Bone marrow (tissue), 2 donors: ENCODE results near the gene ZBTB16.
A peak's percentile ranks its signal among the peaks of the same experiment; 100 is the strongest.

ENCODE experiments used
- DNase-seq, 2 donors: peaks; one replicate each; lab custom pipeline; 2025; lab: John Stamatoyannopoulos, UW

The ZBTB16 gene

DNA sequence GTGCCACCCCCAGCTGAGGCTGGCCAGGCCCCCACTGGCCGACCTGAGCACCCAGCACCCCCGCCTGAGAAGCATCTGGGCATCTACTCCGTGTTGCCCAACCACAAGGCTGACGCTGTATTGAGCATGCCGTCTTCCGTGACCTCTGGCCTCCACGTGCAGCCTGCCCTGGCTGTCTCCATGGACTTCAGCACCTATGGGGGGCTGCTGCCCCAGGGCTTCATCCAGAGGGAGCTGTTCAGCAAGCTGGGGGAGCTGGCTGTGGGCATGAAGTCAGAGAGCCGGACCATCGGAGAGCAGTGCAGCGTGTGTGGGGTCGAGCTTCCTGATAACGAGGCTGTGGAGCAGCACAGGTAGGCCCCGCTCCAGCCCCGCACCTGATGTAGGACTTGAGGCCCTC lies 4.7 kb downstream of the ZBTB16 start:
- DNase-seq: no peak

DNA sequence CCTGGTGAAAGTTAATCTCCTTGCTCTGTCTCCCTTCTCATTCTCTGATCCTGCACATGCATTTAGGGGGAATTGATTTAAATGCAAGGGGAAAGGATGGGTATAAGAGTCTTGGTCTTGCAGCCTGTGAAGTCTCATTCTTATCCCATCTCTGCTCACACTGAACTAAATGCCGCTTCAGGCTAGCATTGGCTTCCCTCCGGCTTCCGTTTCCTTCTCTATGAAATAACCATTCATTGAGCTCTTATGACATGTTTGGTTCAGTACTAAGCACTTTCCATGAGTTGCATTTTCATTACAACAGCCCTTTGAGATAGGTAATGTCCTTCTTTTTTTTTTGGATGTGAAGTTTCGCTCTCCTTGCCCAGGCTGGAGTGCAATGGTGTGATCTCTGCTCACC lies 5.6 kb downstream of the ZBTB16 start:
- no peak for DNase-seq

DNA sequence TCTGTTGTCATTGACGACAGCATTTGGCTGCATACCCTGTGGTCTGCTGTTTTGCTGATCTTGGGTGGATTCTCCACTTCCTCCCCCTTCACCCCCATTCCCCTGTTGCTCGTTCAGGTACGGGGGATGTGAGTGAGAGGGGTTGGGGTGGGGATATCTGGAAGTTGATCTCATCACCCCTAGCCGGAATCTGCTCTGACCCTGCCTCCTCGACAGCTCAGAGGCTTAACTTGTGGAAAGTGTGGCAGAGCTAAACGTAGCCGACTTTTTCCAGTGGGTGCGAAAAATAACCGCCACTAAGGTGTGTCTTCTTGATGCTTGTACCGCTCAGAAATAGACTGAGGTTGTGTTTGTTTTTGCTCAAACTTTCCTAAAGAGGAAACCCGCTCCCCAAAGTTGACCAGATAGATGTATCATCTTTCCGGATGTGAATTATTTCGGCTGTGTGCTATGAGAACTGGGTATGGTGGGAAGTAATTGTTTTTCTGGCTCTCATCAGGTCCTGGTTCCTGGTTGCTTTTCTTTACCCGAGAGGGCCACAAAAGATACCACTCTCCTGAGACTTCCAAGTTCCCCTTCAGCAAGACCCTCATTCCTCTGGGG lies 6.6 kb downstream of the ZBTB16 start:
- no peak for DNase-seq

DNA sequence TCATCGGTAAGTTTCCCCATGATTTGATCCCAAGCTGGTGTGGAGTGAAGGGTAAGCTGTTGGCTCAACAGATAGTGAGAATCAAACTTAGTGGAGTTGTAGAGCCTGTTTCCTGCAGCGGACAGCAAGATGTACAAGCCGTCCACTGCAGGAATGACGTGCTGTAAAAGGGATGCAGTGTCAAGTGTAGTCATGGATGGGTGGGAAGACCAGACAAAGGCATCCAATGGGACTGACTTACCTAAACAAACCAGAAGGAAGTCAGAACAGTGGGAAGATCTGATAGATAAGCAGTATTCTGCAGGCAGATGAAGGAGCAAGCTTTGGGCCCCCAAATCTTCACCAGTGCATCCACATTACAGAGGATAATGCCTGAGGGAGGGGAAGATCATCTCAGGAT lies 8.8 kb downstream of the ZBTB16 start:
- DNase-seq: no peak

DNA sequence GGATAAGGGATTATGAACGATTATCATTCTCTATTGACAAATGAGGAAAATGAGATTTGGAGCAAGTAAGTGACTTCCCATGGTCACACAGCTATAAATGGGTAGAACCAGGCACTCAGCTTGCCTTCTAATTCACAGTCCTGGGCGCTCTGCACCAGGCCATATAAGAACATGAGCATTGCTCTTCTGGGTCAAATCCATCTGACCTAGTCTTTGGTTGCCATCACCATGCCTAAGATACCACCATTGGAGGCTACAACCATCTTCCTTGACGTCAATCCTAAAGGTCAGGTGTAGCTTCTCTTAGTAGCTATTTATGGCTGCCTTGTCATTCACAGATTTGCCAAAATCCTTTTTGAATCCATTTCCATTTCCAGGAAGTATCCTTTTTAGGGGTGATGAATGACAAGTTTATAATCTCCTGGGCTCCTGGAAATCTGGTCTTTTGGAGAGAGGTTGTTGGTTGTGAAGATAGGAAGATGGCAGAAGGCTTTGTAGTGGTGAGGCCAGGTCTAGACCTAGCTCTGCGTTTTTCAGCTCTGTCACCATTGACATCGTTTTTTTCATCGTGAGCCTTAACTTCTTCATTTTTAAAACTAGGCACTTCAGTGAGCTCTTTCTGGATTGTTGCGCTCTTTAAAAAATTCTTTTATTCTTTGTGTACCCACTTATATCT lies 11.1 kb downstream of the ZBTB16 start:
- no peak for DNase-seq

DNA sequence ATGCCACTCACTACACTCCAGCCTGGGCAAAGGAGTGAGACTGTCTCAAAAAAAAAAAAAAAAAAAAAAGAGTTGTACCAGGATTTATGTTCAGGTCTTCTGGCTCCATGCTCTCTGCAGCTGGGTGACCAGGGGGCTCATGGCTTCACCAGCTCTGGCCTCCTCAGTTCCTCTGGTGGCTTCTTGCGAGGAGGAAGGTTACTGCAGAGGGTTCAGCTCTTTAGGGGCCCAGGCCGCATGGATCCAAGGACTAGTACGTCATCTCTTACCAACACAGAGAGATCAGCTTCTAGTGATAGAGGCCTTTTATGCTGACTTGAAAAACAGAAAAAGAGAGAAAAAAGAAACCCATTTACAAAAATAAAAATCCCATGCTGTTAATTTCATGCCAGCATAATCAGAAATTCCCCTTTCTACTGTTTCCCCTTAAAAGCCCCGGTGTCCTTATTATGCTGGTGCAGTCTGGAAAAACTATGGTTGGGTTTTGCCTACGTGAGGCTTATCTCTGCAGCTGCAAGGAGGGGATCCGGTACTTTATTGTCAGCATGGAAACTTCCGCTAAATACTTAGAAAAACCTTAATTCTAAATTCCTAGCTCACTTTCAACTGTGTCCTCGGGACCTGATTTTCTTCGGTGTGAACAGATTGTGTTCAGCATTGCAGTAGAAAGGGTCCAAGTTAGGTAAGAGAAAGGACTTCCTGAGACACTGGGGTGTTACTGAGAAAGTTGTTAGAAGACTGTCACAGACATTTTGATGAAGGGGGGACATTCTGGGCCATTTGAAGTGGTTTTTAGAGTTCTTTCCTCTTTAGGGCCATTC lies 13.7 kb downstream of the ZBTB16 start:
- no peak for DNase-seq

DNA sequence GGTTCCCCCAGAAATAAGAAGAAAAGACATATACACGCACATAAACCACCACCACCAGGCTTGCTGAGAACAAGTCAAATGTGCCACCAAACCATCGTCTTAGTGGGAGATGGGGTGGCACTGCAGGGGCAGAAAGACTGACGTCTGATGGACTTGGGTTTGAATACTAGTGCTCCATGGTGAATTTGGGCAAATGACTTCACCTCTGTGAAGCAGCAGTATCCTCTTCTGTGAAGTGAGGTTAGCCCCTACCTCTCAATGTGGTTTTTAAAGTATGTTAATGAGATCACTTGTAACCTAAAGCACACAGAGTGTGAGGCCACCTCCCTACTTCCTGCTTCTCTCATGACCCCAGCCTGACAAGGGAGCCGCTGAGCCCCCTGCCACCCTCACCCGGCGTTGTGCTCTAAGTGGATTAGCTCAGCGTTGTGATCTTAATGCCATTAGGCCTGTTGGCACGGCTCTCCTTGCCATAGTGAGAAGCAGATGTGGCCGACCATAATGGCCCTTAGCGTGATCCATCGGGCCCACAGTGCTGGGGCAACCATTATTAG lies 14.4 kb downstream of the ZBTB16 start:
- no peak for DNase-seq

DNA sequence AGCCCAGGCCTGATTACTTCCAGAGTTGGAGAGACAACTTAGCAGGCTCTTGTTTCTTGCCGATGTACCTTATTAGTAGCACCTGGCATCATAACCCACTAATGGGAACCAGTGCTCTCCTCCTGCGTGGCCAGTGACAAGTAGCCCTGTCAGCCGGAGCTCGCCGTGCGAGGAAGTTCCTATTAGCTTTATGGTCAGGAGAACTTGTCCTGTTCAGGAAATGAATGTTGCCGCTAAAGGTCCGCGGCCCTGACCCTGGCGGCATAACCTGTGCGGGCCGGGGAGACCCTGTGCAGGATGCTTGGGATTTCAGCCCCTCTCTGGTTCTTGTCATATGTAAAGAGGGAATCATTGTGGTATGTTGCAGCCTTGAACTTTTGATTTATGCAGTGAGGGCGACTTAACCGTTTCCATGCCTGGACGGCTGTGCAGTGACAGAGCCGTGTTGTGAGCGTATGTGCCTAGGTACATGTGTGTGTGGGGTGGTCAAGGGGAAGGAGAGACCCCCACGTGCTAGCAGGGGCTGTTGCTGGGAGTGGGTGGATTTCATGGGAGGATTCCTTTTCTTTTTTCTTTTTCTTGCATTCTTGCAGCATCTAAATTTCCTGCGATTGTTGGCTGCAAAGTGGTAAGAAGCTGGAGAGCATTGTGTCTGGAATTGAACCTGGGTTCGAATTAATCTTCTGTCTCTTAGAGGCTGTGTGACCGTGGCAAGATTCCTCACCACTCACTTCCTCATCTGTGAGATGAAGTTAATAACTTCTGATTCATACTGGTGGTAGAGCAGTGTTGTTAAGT lies 15.2 kb downstream of the ZBTB16 start:
- DNase-seq: no peak

DNA sequence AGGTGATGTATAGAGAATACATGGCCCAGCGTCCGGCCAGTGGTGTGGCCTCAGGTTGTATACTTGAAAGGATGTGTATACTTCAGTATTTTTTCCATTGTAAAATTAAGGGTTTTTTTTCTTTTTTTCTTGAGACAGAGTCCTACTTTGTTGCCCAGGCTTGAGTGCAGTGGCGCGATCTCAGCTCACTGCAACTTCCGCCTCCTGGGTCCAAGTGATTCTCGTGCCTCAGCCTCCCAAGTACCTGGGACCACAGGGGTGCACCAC lies 15.8 kb downstream of the ZBTB16 start:
- DNase-seq: no peak

DNA sequence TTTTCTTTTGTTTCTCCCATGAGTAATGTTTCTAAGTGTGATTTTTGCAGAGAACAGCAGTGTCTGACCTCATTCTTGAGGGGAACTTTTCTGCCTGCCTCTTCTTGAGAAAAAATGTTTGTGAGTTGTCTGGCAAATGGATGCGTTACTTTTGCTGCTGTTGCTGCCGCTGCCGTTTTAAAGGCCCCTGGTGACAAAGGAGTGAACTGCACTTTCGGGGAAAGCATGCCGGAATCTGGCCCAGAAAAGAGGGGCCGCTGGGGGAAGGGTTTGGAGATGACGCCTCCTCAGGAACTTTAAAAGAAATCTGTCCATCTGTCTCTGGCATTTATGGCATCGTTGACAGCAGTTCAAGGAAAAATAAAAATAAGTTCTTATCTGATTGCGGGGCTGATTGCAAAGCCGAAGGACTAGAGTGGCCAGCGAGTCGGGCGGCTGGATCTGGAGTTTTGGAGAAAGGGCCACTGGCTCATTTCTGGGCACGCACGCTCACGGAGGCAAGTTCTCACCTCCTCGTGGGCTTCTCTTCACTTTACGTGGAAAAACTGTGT lies 16.5 kb downstream of the ZBTB16 start:
- no peak for DNase-seq

DNA sequence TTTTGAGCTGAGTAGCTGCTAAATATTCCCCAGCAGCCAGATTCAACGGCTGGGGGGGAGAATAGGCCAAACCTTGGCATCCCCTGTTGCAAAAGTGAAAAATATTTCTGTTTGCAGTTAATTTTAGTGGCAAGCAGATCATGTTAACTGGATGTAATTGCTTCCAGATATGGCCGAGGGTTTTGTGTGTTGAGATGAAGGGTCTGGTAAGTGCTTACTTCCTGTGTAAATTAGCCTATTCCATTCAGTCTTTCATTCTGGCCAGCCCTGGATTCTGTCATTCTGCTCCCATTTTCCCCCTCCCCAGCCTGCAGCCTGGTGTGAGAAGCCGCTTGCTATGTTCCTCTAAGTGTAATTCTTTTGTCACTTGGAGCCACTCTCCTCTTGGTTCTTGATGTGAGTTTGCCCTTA lies 17.4 kb downstream of the ZBTB16 start:
- DNase-seq: no peak

DNA sequence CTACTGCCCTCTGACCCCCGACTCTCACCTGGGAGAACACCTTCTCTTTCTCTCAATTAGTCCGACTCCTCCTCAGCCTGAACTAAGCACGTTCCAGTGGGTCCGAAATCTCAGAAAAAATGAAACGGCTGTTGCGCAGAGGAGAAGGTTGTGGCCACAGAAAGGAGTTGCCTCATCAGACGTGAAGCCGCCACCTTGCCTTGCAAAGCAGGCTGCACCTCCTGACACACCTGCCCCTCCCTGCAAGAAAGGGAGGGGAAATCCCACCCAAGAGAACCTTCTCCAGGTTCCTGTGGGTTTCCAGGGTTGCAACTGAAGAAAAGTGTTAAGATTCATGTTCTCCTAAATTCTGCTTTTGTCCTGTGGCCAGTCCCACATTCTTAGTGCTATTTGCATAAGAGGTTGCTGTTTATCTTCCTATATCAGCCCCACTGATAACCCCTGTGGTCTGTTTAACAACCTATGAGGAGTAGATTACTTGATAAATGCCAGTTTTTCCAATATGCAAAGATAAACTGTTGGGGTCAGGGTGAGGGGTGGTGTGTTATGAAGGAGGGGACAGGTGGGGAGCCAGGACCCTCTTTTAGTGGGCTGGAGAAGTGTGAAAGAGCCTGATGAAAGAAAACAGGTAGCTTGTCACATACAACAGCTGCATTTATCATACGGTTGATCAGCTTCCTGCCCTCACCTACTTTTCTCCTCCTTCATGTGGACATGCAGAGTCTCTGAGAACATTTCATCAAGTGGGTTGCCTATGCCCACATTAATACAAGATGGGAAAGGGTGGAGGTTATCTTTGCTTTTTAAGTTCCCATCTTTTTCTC lies 18.2 kb downstream of the ZBTB16 start:
- no peak for DNase-seq

DNA sequence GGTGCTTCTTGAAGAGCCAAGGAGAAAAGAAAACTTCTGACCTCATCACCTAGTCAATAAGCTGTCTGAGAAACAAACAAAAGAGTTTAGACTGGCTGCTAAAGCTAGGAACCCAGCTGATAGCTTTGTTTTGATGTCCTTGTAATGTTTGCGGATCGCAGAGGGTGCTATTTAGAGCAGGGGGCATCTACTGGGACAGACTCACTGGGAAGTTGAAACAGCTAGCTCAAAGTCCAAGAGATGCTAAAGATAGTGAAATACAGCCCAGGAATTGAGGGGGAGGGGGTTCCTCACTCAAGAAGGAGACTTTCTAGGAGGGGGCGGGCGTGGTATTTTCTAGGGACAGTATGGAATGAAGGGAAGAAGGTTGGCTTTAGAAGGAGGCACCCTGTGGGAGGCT lies 18.9 kb downstream of the ZBTB16 start:
- DNase-seq: no peak

DNA sequence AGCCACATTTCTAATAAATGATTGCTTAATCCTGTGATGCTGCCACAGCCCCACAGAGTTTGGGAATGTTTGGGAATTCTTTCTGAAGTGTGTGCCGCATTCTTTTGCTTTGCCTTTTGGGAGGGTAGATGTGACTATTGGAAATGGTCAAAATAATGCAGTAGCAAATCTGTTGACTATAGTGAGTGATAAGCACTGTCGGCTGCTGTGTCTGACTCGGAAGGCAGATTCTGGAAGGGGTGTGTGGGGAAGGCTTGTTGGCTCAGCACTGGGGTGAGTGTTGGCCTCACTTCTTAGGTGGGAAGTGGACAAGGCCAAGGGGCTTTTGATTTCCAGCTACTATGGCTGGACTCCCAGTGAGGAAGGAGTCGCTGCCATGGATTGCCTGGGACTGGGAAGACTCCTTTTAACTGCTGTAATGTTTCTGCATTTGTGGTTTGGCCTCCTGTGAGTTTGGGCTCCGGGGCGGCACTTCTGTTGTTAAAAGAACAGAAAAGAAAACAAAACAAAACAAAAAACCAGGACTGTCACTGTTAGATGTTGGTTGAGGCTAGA lies 20.1 kb downstream of the ZBTB16 start:
- DNase-seq: no peak

DNA sequence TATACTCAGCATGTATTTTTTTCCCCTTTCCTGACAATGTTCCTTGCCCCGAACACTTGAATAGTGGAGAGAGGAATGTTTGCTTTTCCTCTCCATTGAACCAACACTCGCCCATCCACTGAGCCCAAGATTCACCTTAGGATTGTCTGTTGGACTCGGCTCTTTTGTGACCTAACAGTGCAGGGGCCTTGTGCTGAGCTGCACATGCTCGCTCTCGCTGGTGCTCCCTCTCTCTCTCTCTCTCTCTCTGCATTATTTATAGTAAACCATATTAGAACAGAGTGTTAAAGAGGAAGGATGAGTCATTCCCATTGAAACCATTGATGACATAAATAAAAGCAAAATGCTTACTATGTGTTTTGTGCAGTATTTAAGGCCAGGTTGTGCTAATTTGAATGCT lies 20.7 kb downstream of the ZBTB16 start:
- peak in 1 of 2 donors; percentile 67 for DNase-seq

DNA sequence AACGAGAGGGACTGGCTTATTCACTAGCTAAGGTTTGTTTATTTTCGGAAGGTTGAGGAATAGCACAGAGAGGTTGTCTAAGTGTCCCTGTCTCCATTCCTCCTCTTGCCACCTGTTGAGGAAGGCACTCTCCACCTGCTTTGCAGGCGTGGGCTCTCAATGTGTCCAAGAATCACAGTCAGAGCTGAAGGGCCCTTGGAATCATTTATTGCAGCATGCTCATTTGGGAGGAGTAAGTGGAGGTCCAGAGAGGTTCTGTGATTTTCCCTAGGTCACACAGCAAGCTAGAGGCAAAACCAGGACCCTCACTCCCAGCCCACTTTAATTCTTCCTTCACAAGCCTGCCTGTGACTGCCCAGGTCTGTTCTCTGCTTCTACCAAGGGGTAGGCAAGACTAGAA lies 21.3 kb downstream of the ZBTB16 start:
- no peak for DNase-seq

DNA sequence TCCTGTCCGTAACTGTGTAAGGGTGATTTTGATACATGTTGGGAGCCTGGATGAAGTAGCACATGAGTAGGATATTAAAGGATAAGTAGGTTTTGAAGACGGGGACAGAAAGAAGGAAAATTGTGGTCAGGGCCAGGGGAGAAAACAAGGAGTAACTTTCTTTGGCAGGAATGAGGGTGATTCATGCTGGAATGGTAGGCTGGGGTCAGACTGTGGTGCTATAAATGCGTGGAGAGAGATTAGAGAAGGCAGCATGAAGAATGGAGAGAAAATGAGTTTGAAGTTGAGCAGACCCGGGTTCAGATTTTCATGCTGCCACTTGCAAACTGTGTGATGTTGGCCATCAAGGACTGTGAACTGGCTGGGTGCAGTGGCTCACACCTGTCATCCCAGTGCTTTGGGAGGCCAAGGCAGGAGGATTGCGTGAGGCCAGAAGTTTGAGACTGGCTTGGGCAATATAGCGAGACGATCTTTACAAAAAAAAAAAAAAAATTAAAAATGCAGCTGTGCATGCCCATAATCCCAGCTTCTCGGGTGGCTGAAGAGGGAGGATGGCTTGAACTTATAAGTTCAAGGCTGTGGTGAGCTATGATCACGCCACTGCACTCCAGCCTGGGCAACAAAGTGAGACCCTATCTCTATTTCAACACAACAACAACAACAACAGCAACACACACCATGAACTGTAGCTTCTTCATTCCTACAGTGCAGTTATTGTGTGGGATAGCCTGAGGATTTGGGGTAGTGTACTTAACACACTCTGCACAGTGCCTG lies 22.3 kb downstream of the ZBTB16 start:
- no peak for DNase-seq

DNA sequence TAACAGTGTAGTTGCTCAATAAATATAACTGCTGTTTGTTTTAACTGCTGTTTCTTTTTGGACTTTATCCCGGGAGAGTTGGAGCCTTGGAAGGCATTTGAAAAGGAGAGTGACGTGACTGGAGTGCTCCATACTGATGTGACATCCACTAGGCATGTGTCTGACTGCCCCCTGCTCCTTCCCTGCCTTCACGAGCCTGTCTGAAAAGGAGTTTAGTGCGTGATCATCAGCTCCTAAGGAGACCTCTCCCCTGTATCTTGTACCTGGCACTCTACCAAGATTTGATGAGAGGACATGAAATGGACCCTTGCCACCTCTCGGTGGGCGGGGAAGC lies 22.9 kb downstream of the ZBTB16 start:
- no peak for DNase-seq

DNA sequence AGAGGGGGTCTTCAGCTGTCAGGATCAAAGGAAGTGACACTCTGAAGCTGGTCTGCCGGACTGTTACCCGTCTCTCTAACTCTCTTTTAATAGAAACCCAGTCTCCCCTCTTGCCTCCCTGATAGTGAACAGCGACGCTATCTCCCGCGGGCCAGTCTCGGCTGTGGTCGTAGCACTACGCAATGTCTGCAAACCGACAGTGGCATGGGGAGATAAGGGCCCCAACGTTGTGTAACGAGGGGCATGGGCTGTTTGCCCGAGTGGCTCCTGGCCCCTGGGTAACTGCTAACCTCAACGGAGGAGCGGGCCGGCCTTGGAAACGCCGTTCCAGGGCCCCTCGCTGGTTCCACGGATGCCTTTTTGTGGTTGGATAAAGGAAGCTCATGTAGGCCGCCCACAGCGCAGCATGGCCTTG lies 23.3 kb downstream of the ZBTB16 start:
- peak in 1 of 2 donors; percentile 24 for DNase-seq
